HG03064 (cell line): Measurements from ENCODE around the gene STAM2.
"Not testable (repeated sequence)": the region's sequence is repeated elsewhere in the genome, so short reads cannot be mapped to it uniquely, and the experiment has no call there.

Source experiments
- ATAC-seq: cut with Tn5 transposase; IDR thresholded peaks from one replicate; pipeline ENCODE4 v1.9.1; 2021; ENCODE audit warnings: low read depth; ENCODE audit not compliant: unreplicated experiment

STAM2 gene

DNA sequence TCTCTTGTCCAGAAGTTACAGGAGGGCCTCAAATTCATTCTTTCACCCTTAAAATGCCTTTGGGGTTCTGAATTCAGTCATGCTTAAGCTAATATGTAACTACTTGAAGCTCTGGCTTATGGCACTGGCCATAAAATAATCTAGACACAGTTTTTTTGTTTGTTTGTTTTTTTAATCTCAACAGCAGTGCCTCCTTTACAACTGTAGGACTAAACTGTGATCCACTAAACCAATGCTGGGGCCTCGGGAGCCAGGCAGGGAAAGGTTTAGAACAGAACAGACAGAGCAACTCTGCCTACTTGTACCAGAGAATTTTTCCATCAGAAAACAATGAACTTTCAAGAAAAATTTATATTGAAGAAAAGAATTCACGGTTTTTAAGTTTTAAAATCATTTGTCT is 1.7 kb downstream of the STAM2 start:
- ATAC-seq: no peak

DNA sequence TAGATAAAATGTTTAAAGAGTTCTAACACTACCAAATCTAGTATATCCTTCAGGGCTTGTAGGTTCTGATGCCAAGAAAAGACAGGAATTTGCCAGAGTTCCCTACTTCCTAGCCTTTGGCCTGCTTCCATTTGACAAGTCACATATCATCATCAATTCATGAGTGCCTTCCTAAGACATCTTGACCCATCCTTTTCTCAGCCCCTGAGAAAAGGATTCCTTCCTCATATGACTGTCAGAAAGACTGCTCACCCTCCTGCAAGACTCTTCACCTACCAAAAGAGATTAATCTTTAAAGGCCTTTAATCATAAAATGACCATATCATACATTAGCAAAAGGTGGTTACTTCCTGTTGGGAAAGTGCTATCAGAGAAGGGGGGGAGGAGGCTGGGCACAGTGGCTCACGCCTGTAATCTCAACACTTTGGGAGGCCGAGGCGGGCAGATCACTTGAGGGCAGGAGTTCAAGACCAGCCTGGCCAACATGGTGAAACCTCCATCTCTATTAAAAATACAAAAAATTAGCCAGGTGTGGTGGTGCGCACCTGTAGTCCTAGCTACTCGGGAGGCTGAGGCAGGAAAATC is 3.3 kb downstream of the STAM2 start:
- not testable (repeated sequence) for ATAC-seq

DNA sequence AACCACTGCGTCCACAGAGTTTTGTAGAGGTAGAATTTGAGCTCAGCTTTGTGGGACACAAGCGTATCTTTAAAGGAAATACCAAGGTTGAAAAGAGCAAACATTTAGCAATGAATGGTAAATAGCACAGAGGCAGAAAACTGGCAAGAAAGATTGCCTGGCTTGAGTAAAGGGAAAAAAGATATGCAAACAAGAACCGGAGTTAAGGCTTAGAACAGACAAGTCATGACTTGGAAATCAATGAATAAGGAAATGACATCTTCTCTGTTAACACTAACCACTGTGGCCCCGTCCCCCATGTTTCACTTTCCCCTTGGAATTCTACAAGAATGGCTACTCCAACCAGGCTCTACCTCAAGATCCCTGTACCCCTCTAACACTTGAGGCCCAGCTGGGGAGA is 3.8 kb downstream of the STAM2 start:
- ATAC-seq: no peak

DNA sequence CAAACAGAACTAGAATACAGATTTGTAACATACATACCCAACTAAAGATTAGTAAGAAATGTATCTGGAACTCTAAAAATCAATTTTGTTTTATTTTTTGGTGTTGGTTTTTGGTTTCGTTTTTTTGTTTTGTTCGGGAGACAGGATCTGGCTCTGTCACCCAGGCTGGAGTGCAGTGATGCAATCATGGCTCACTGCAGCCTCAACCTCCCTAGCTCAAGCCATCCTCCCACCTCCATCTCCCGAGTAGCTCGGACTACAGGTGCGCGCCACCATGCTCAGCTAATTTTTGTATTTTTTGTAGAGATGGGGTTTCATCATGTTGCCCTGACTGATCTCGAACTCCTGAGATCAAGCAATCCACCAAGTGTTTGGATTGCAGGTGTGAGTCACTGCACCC is 6.4 kb downstream of the STAM2 start:
- ATAC-seq: not testable (repeated sequence)

DNA sequence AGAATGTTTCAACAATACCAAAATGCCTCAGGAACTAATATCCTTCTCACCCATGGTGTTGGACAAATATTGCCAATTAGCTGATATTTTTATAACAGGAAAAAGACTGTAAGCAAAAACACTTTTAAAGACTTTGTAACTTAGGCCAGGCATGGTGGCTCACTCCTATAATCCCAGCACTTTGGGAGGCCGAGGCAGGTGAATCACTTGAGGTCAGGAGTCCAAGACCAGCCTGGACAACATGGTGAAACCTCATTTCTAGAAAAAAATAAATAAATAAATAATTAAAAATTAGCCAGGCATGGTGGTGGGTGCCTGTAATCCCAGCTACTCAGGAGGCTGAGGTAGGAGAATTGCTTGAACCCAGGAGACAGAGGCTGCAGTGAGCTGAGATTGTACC is 8.1 kb downstream of the STAM2 start:
- not testable (repeated sequence) for ATAC-seq

DNA sequence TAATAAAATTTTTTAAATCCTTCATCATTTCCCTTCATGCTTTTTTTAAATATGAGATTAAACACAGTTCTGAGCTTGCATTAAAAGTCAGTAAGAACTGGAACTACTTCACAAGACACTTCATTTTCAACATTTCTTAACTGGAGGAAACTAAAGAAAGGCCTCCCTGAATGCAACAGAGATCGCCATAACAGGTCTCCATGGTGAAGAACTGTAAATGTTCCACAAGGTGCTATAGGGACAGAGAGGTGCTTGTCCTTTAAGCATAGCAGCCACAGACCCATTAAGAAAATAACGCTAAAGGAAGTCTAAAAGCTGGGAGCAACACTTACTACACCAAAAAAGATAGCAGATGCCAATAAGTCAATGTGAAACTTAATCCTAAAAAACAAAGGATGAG is 8.5 kb downstream of the STAM2 start:
- peak; percentile 49 for ATAC-seq

DNA sequence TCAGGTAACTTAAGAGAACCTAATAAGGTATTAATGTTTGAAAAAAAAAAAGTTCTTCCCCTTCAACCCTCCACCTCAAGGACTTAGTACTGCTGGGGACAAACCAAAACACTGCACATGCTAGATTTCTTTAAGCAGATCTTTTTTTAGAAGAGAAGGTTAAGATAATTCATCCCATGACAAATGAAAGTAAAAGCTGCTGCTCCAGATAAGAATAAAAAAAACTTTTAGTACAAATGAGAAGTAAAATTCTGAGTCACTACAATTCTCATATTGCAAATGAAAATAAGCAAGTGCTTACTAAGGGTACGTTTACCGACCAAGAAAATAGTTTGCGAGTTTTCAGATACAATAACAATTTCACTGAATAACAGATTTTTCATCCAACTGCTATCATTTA is 8.9 kb downstream of the STAM2 start:
- peak; percentile 77 for ATAC-seq

DNA sequence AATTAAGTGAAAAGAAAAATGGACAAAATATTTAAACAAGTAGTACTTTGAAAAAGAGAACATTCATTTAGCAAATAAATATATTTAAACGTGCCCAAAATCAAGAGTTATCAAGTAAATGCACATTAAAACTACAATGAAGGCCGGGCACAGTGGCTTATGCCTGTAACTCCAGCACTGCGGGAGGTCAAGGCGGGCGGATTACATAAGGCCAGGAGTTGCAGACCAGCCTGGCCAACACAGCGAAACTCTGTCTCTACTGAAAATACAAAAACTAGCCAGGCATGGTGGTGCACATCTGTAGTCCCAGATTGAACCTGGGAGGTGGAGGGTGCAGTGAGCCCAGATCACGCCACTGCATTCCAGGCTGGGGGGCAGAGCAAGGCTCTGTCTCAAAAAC is 9.8 kb downstream of the STAM2 start:
- no peak for ATAC-seq

DNA sequence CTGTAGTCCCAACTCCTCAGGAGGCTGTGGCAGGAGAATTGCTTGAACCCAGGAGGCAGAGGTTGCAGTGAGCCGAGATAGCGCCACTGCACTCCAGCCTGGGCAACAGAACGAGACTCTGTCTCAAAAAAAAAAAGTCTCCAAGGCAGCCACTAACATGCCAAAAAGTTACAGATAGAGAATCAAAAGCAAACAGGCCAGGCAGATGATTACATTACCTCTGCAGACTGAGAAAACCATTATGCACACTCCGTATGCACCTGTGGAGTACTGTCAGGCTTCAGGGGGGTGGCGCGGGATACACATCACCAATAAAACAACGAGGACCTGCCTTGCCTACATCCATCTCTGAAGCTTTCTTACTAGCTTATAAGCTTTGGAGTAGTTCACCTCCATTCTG is 10.3 kb downstream of the STAM2 start:
- no peak for ATAC-seq

DNA sequence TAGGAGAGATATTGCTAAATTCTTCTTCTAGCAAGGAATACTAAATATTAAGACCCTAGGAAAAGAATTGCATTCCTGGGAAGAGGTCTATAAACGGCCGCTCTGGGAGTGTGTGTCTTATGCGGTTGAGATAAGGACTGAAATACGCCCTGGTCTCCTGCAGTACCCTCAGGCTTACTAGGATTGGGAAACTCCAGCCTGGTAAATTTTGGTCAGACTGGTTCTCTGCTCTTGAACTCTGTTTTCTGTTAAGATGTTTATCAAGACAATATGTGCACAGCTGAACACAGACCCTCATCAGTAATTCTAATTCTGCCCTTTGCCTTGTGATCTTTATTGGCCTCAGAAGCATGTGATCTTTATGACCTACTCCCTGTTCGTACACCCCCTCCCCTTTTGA is 11.9 kb downstream of the STAM2 start:
- ATAC-seq: not testable (repeated sequence)

DNA sequence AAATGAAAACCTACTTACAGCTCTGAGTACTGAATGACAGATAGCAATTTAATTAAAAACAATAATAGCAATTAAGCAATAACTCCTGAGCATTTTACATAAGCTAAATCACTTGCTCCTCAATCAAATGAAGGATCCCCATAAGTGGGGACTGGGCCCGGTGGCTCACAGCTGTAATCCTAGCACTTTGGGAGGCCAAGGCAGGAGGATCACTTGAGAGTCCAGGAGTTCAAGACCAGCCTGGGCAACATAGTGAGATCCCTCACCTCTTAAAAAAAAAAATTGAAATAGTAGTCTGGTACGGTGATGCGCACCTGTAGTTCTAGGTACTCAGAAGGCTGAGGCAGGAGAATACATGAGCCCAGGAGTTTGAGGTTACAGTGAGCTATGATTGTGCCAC is 13.4 kb downstream of the STAM2 start:
- ATAC-seq: no peak

DNA sequence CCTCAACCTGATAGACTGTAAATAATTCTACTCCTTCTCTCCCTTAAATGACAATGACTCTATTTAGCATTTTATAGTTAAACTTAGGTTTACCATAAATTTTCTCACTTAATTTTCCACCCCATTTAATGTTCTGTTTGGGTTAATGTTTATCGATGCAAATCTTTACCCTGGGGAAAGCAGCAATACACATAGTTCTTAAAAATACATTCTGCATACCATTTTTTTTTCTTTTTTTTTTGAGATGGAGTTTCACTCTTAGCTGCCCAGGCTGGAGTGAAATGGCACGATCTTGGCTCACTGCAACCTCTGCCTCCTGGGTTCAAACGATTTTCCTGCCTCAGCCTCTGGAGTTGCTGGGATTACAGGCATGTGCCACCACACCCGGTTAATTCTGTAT is 14.0 kb downstream of the STAM2 start:
- no peak for ATAC-seq

DNA sequence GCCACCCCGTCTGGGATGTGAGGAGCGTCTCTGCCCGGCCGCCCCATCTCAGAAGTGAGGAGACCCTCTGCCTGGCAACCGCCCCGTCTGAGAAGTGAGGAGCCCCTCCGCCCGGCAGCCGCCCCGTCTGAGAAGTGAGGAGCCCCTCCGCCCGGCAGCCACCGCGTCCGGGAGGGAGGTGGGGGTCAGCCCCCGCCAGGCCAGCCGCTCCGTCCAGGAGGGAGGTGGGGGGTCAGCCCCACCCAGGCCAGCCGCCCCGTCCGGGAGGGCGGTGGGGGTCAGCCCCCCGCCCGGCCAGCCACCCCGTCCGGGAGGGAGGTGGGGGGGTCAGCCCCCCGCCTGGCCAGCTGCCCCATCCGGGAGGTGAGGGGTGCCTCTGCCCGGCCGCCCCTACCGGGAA is 15.2 kb downstream of the STAM2 start:
- ATAC-seq: not testable (repeated sequence)

DNA sequence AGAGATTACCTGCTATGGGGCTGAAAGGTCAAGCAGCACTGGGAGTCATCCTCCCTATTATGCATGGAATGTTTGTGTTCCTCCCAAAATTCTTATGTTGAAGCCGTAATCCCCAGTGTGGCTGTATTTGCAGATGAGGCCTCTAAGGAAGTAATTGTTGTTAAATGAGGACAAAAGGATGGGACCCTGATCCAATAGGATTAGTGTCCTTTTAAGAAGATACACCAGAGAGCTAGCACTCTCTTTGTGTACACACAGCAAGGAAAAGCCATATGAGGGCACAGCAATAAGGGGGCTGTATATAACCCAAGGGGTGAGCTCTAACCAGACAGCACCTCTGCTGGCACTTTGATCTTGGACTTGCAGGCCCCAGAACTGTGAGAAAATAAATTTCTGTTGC is 18.3 kb downstream of the STAM2 start:
- ATAC-seq: no peak

DNA sequence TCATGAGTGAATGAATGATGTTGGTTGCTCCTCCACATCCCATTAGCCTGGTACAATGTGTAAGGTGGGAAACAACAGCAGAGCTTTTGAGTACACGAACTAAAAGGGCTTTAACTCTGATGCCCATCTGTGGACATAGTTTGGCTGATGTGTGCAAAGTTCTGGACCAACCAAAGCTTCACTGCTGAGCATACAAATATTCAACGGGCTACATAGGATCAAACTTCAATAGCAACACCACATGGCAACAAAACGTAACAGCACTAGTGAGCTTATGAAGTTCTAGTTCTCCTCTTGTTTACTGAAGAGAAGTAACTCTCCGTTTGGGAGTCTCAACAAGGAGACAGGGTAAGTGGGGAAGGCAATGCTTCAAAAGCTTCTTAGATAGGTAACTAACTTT is 20.4 kb downstream of the STAM2 start:
- ATAC-seq: no peak

DNA sequence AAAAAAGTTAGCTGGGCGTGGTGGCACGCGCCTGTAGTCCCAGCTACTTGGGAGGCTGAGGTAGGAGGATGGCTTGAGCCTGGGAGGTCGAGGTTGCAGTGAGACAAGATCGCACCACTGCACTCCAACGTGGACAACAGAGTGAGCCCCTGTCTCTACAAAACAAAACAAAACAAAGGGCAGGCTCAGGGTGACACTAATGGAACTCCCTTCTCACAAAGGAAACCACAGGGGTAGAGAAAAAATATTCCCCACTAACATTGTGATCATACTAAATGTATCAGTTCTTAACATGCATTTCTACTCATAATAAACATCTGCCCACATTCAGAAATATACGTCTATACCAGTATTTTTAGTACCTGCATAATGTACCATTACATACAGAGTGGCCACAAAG is 21.1 kb downstream of the STAM2 start:
- no peak for ATAC-seq

DNA sequence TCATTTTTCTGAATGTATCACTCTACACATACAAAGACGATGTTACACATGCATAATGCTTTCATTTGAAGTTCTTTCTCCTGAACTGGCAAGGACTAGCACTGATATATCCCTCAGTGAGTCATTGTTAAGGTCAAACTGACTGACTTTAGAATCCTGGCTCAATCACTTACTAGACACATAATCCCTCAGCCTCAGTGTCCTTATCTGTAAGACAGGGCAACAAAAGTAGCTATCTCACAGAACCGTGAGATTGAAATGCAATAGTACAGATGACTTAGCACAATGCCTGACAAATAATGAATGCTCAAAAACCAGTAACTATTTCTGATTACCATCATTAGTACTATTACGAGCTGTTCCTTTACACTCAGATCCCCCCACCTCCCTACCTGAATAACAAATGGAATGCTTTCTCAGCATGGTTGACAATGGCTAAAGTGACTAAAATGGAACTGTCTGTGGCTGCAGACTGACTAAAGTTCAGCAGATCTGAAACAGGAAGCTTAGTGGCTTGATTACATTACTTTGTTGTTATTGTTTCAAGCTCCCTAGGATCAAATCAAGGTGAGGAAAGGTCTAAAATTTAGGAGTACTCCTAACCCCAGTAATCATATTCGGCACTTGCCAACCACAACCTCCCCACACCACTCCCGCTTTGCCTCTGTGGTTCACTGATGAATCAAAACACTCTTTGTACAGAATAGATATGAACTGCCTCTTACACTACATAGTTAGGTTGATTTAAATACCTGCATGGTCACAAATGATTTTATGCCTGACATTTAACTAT is 40.9 kb downstream of the STAM2 start:
- ATAC-seq: peak; percentile 76

DNA sequence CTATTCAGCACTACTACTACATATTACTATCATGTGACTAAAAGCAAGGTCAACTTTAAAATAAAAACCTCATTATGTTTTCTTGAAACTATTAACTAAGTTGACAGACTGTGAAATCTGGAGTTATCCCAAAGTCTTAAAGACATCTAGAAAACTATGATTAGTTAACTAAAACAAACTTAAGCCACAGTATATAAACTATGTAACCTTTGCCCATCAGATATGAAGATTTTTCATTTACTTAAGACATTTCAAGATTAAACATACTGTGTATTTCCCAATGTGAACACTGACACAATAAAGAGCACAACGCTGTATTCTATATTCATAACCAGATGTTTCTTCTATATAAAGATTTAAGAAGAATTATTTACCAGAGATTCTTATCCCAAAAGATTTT is 43.3 kb downstream of the STAM2 start:
- no peak for ATAC-seq

DNA sequence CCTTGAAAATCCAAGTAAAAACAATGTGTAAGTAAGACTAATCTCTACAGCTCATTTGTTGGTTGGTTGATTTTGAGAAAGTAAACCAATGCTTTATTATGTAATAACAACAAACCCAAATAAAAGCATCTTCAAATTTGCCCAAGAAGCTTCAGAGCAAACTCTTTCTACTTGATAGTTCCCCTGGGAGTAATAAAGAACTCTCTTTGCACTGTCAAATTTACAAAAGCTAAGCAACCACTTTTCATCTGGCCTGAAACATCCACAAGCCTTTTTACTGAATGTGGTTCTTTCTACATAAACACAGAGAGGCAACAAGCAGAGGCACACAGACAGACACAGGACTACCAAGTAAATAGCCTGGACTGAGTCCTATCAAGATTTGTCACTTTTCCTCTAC is 47.9 kb downstream of the STAM2 start:
- ATAC-seq: no peak

DNA sequence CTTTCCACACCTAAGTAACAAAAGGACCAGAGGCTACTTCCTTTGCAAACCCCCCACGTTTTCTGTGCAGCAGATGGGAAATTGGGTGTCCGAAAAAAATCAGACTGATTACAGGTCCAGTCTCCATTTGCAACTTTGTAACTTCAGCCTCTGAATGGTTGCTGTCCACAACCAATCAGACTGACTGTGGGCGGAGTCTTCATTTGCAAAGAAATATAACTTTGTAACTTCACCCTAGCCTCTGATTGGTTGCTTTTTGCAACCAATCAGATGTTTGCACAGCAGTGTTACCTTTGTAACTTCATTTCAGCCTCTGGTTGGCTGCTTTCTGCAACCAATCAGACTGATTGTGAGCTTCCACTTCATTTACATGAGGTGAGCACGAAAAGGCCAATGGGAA is 48.9 kb downstream of the STAM2 start:
- no peak for ATAC-seq

DNA sequence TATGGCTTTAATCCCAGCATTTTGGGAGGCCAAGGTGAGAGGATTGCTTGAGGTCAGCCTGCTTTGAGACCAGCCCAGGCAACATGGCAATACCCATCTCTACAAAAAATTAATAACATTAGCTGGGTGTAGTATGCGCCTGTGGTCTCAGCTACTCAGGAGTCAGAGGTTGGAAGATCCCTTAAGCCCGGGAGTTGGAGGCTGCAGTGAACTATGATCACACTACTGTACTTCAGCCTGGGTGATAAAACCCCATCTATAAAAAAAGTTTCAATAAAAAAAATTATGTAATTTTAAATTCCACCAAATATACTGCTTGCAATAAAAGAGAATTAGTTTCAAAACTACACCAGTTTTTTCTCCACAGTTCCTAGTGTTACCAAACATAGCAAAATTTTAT is 53.4 kb downstream of the STAM2 start:
- ATAC-seq: no peak

DNA sequence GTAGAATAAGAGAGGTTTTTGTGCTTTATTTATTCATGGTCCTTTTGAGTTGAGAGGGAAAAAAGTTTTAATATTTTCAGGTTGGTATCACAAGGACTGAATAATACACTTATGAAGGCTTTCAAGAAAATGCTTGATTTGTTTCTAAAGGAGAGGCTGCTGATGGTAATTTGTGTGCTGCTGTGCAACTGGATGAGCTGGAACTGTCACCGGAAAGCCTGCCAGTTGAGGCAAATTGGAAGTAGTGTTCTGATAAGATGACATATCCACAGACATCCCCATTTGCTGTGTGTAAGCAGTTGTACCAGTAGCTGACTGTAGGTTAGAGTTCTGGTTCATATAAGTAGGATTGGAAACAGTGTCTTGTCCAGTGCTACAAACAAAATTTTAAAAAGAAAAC is 55.1 kb downstream of the STAM2 start:
- ATAC-seq: no peak

DNA sequence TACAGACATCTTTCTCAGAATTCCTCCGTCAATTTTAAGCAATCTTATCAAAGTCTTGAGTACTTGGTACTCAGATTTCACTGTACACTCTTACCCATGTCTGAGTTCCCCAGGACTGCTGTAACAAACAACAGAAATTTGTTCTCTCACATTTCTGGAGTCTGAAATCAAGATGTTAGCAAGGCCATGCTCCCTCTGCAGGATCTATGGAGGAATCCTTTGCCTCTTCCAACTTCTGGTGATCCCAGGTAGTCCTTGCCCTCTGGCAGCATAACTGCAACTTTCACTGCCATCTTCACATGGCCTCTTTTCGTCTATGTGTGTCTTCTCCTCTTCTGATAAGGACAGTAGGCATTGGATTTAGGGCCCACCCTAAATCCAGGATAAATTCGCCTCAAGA is 59.6 kb downstream of the STAM2 start:
- ATAC-seq: no peak
